GM18499 (cell line): ENCODE results near the gene DOCK9.

Source experiments
- ATAC-seq: cut with Tn5 transposase; IDR thresholded peaks from one replicate; pipeline ENCODE4 v1.9.1; 2021; ENCODE audit warnings: moderate number of reproducible peaks; ENCODE audit not compliant: insufficient read depth, unreplicated experiment

The DOCK9 gene

GRCh38 chr13:98785405-98785804 lies 192.5 kb downstream of the DOCK9 start:
- no peak for ATAC-seq

- ATAC-seq, result no peak
These were observed 193.2 kb downstream of the DOCK9 start for GRCh38 chr13:98784666-98785065.

GRCh38 chr13:98783856-98784478 lies 193.9 kb downstream of the DOCK9 start:
- ATAC-seq, result no peak

- no peak for ATAC-seq
These were observed 195.2 kb downstream of the DOCK9 start for GRCh38 chr13:98782654-98783053.

GRCh38 chr13:98781905-98782304 lies 196.0 kb downstream of the DOCK9 start:
- ATAC-seq, result no peak

- no peak for ATAC-seq
These were observed 196.4 kb downstream of the DOCK9 start for GRCh38 chr13:98781470-98781869.

GRCh38 chr13:98781045-98781444 lies 196.8 kb downstream of the DOCK9 start:
- no peak for ATAC-seq

GRCh38 chr13:98780451-98780850 lies 197.4 kb downstream of the DOCK9 start:
- ATAC-seq, result no peak

- no peak for ATAC-seq
These were observed 198.2 kb downstream of the DOCK9 start for GRCh38 chr13:98779695-98780094.

GRCh38 chr13:98778749-98779148 lies 199.1 kb downstream of the DOCK9 start:
- no peak for ATAC-seq

GRCh38 chr13:98776644-98777043 lies 201.2 kb downstream of the DOCK9 start:
- no peak for ATAC-seq

- ATAC-seq, result no peak
These were observed 201.8 kb downstream of the DOCK9 start for GRCh38 chr13:98775844-98776598.

- ATAC-seq, result no peak
These were observed 202.5 kb downstream of the DOCK9 start for GRCh38 chr13:98775386-98775785.

- ATAC-seq, result no peak
These were observed 203.1 kb downstream of the DOCK9 start for GRCh38 chr13:98774776-98775175.

GRCh38 chr13:98773921-98774320 lies 203.9 kb downstream of the DOCK9 start:
- ATAC-seq, result no peak

- ATAC-seq, result no peak
These were observed 204.9 kb downstream of the DOCK9 start for GRCh38 chr13:98772794-98773452.

- ATAC-seq, result no peak
These were observed 205.8 kb downstream of the DOCK9 start for GRCh38 chr13:98771838-98772611.

GRCh38 chr13:98769736-98770135 lies 208.1 kb downstream of the DOCK9 start:
- no peak for ATAC-seq

GRCh38 chr13:98768522-98768921 lies 209.3 kb downstream of the DOCK9 start:
- no peak for ATAC-seq

- ATAC-seq, result no peak
These were observed 211.2 kb downstream of the DOCK9 start for GRCh38 chr13:98766697-98767096.
